Hematopoietic multipotent progenitor cell treated with erythropoietin and hydrocortisone succinate and interleukin-3 and kit ligand, for 4 days (in vitro differentiated cells): ENCODE measurements around the gene TOR1A.

Experiments
- DNase-seq: peaks from one replicate; pipeline ENCODE4 v3.0.0-alpha.2; 2015

Gene TOR1A

GRCh38 chr9:129851821-129852220, 27.9 kb upstream of the TOR1A start:
- no peak for DNase-seq

DNA sequence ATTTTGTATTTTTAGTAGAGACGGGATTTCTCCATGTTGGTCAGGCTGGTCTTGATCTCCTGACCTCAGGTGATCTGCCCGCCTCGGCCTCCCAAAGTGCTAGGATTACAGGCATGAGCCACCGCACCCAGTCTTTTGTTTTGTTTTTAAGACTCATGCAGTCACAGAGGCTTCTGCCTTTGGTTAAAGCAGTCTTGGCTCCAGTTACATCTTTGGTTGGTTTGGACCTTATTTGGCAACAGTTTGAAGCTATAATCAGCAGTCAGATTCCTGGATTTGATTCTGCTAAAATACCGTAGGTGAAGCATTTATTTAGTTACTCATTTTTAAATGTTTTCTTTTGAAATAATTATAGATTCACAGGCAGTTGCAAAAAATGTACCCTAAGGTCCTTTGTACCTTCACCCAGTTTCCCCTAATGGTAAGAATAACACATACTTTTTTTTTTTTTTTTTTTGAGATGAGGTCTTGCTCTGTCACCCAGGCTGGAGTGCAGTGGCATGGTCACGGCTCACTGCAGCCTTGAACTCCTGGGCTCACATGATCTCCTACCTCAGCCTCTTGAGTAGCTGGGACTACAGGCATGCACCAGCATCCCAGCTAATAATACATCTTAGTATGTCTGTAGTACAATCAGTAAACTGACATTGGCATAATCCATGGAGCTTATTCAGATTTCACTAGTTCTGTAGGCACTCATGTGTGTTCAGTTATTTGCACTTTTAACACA, 27.1 kb upstream of the TOR1A start:
- no peak for DNase-seq

- DNase-seq: no peak
These were observed 26.0 kb upstream of the TOR1A start for GRCh38 chr9:129849901-129850300.

- no peak for DNase-seq
These were observed 24.9 kb upstream of the TOR1A start for GRCh38 chr9:129848712-129849441.

GRCh38 chr9:129845373-129845772, 21.4 kb upstream of the TOR1A start:
- no peak for DNase-seq

- peak; percentile 20 for DNase-seq
These were observed 17.1 kb upstream of the TOR1A start for GRCh38 chr9:129841071-129841470.

DNA sequence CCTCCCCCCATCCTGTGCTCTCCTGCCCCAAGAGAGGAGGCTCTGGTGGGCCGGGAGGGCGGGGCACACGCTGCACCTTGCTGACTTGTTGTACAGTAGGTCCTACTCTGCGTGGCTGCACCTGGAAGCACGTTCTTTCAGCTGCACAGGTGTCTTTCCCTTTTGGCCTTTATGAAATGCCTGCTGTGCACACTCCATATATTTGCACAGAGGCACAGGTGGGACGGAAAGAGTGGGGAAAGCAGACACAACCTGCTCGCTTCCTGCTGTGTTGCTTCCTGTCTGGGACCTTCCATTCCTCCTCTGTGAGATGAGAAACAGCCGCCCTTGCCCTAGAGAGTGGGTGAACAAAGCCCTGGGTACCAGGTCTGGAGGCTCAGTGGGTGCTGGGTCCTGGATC, 16.1 kb upstream of the TOR1A start:
- DNase-seq: no peak

- DNase-seq: no peak
These were observed 15.5 kb upstream of the TOR1A start for GRCh38 chr9:129839324-129840023.

DNA sequence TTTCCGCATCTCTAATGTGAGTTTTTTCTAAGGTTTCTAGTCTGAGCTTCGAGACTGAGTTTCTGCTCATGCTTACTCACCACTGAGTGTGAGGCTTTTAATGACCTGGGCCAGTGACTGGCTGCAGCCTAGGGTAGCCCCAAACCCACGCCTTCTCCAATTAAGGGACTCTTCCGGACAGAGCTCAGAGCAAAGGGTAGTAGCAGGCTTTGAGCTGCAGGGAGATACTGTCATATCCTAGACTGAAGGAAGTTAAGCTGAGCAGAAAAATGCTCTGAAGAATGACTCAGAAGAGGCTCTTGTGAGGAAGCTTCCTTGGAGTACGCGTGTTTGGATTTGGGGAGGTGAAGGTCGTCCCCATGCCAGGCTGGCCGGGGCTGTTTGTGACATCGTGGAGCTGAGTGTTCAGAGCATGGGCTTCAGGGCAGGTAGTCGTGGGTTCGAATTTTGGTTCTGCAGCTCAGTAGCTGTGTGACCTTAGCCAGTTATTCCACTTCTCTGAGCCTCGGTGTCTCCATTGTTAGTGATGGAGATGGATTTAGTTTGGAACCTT, 14.8 kb upstream of the TOR1A start:
- peak; percentile 38 for DNase-seq

DNA sequence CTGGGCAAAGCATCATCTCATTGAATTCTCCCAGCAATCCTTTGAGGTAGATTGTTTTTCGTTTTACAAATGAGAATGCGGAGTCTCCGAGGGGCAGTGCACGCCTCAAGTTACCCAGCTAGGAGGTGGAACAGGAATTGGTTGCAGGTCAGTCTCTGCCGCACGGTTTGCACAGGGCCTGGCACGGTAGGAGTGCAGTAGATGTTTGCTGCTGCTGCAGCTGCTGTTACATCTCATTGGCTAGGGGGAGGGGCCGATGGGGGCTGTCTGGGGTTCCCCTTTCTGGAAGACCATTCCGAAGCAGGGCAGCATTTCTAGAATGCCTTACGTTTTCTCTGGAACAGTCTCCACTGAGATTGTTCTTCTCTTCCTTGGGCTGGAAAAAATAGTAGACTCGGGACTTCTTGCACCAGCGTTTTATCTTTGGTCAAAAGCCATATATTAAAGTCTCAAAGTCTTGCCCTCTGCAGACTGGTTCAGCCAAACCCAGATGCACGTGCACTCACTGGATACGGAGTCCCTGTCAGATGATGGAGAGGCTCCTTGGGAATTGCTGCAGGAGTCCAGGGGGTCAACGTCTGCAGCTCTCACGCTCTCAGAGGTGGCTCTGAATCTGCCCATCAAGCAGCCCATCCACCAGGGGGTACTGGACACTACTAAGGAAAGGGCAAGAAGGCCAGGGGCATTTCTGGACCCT, 12.5 kb upstream of the TOR1A start:
- peak; percentile 83 for DNase-seq

- peak; percentile 47 for DNase-seq
These were observed 11.9 kb upstream of the TOR1A start for GRCh38 chr9:129835860-129836223.

DNA sequence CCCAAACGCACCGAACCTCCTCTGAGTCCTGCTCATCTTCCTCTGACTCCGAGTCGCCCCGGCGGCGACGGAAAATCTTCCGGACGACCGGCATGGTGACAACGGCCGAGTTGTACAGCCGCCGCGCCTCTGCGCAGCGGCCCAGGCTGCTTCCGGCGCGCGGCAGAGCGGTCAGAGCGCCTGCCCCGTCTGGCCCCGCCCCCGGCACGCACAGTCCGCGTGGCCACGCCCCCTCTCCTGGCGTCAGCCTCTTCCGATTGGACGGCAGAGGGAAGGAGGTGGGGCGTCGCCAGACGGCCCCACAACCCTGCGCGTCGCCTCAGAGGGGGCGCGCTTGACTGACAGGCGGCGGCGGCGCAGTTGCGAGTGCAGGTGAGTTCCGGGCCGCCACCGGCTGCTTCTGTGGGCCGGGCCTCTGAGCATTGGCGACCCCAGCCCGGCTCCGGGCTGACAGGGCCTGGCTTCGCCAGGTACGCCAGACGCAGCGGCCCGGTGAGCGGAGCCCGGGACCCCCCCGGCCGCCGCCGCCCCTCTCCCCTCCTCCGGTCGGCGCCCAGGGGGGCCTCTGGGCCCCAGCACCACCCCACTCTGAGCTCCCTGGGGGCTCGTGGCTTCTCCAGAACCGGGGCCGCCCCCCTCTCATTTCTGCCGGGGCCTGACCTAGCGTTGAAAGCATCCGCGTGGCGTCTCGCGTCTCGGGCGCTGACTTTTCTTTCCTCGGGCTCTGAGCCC, 11.4 kb upstream of the TOR1A start, which contains the start of the genes C9orf78 and USP20:
TSS of gene C9orf78 (minus strand) at position 148 of the 732 bp plus-strand sequence. CDS start at position 94, 54 bp downstream.
TSS of gene USP20 (plus strand) at position 331 of the 732 bp plus-strand sequence. CDS start 17,098 bp downstream, outside the sequence.
- peak; percentile 99 for DNase-seq

DNA sequence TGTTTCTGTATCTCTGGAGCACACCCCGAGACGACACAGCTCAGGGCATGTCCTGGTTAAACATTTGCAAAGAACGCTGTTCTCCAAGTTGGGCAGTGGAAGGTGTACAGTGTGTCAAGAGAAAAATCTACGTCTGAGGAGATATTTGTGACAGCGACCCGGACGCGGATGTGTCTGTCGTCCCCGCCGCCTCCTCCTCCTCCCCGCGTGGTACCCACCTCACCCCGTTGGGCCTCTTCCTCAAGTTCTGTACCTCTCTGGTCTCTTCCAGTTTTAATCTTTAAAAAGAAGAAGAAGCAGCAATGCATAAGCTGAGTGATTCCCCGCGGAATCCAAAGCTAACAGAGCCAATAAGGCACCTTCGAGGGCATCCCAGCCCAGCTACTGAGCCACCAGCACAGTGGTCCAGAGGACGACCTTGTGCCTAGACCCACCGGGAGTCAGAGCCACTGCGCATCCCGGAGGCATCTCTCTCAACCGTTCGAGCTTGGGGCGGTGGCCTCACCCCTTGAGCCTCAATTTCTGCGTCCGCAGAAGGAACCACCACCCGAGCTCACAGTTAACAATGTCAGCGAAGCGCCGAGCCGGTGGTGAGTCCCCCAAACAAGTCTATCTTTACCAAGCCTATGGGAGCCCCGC, 10.7 kb upstream of the TOR1A start:
- DNase-seq: peak; percentile 55

GRCh38 chr9:129832982-129833381, 9.0 kb upstream of the TOR1A start:
- DNase-seq: no peak

DNA sequence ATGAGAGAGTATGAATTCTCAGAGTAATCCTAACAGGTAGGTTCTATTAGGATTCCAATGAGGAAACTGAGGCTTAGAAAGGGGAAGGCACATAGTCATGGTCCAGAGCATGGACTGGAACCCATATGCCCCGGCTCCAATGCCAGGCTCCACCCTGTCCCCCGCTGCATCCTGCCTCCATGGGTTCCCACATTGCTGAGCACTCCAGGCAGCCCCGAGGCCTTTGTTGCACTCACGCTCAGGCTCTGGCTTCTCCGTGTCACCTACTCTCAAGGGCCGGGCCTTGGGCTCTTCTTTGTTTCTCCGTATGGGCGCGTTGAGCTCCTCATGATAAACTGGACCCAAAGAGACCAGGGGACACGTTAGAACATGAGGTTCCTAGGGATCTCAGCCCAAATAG, 5.0 kb upstream of the TOR1A start:
- DNase-seq: no peak

DNA sequence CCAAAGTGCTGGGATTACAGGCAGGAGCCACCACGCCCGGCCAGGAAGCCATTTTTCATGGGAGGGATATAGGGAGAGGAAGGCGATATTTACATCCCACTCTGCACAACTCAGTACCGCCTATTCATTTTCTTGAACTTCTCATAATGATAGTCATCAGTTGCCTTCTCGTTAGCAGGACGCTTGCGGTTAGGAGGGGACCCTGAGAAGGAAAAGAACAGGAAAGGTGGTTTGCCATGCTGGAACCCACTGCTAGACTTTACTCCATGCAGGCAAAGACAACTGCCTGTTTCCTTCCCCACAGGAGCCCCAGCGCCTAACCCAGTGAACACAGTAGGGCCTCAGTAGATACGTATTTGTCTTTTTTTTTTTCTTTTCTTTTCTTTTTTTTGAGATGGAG, 4.1 kb upstream of the TOR1A start:
- DNase-seq: peak; percentile 80

GRCh38 chr9:129826759-129827158, 2.8 kb upstream of the TOR1A start:
- DNase-seq: no peak

- peak; percentile 42 for DNase-seq
These were observed 2.4 kb upstream of the TOR1A start for GRCh38 chr9:129826344-129826743.

DNA sequence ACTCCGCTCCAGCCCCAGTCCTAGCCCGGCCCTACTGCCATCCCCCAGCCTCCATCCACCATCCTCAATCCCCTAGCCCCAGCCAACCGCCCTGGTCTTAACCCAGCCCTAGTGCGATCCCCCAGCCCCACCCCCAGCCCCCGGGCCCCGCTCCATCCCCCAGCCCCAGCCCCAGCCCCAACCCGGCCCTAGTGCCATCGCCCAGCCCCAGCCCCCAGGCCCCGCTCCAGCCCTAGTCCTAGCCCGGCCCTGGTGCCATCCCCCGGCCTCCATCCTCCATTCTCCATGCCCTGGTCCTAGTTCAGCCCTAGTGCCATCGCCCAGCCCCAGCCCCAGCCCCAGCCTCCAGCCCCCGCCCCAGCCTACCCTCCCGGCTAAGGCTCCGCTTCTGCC, 398 bp downstream of the TOR1A start:
- no peak for DNase-seq

DNA sequence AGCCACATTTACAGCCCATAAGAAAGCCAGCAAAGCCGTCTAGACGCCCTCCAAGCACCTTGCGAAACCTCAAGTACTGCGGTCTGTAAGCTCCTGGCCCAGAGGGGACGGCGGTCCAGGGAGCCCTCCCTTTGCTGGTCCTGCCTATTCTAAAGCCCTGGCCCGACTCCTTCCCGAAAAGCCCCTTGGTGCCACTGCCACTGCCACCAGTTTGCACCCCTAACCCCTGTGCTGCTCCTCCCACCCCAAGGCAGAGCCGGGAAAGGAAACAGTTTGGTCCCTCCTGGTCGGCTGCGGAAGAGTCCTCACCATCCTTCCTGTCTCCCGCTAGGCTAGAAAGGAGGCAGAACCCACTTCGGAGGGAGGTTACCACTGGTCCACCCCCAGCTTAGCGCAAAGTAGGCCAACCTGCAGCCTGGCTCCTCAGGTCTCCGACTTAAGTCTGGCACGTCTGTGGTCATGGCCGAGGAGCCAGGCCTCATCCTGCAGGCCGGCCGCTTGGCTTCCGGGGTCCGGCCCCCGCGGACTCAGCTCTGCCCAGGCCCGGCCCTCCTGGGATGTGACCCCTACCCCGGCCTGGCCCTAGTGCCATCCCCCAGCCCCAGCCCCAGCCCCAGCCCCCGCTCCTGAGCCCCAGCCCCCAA, 916 bp downstream of the TOR1A start:
- peak; percentile 65 for DNase-seq
